Measurements from ENCODE around the gene EPHB3.

The EPHB3 gene

GRCh38 chr3:184563941-184564684 lies 2.5 kb downstream of the EPHB3 start:
- DNase-seq (ENCODE audit: low read depth in 4 of 4, low spot score in 1 of 4) = no peak

GRCh38 chr3:184564685-184565385 lies 3.2 kb downstream of the EPHB3 start:
- DNase-seq (ENCODE audit: low read depth in 4 of 4, low spot score in 1 of 4) = no peak

- no peak for DNase-seq (ENCODE audit: low read depth in 4 of 4, low spot score in 1 of 4)
These were observed 4.0 kb downstream of the EPHB3 start for GRCh38 chr3:184565421-184566211.

GRCh38 chr3:184566441-184567414 lies 5.1 kb downstream of the EPHB3 start:
- no peak for DNase-seq (ENCODE audit: low read depth in 4 of 4, low spot score in 1 of 4)

GRCh38 chr3:184567946-184568559 lies 6.5 kb downstream of the EPHB3 start:
- DNase-seq (ENCODE audit: low read depth in 4 of 4, low spot score in 1 of 4) = no peak

- no peak for DNase-seq (ENCODE audit: low read depth in 4 of 4, low spot score in 1 of 4)
These were observed 7.0 kb downstream of the EPHB3 start for GRCh38 chr3:184568560-184568923.

- DNase-seq (ENCODE audit: low read depth in 4 of 4, low spot score in 1 of 4) = peak in 1 of 4 experiments; percentile 19
These were observed 7.6 kb downstream of the EPHB3 start for GRCh38 chr3:184568924-184569829.

GRCh38 chr3:184570035-184570434 lies 8.4 kb downstream of the EPHB3 start:
- DNase-seq (ENCODE audit: low read depth in 4 of 4, low spot score in 1 of 4) = no peak

- no peak for DNase-seq (ENCODE audit: low read depth in 4 of 4, low spot score in 1 of 4)
These were observed 8.9 kb downstream of the EPHB3 start for GRCh38 chr3:184570489-184570888.

GRCh38 chr3:184571750-184572377 lies 10.3 kb downstream of the EPHB3 start:
- DNase-seq (ENCODE audit: low read depth in 4 of 4, low spot score in 1 of 4) = no peak

- DNase-seq (ENCODE audit: low read depth in 4 of 4, low spot score in 1 of 4) = no peak
These were observed 11.2 kb downstream of the EPHB3 start for GRCh38 chr3:184572633-184573270.

GRCh38 chr3:184574515-184575417 lies 13.2 kb downstream of the EPHB3 start:
- DNase-seq (ENCODE audit: low read depth in 4 of 4, low spot score in 1 of 4) = no peak

- DNase-seq (ENCODE audit: low read depth in 4 of 4, low spot score in 1 of 4) = no peak
These were observed 14.1 kb downstream of the EPHB3 start for GRCh38 chr3:184575701-184576100.

- no peak for DNase-seq (ENCODE audit: low read depth in 4 of 4, low spot score in 1 of 4)
These were observed 15.1 kb downstream of the EPHB3 start for GRCh38 chr3:184576457-184577240.

- no peak for DNase-seq (ENCODE audit: low read depth in 4 of 4, low spot score in 1 of 4)
These were observed 16.0 kb downstream of the EPHB3 start for GRCh38 chr3:184577546-184577945.

GRCh38 chr3:184578218-184578617 lies 16.6 kb downstream of the EPHB3 start:
- no peak for DNase-seq (ENCODE audit: low read depth in 4 of 4, low spot score in 1 of 4)

GRCh38 chr3:184578822-184579221 lies 17.2 kb downstream of the EPHB3 start:
- DNase-seq (ENCODE audit: low read depth in 4 of 4, low spot score in 1 of 4) = no peak

All from stimulated activated CD4-positive, alpha-beta T cell treated with anti-CD3 and anti-CD28 coated beads, Interleukin-1b, Interleukin-23, amount 100 ng/mL, for 24 hours (primary cell).